HG03103 (cell line): ENCODE data around the gene MRPL40.

Experiments used
- ATAC-seq: cut with Tn5 transposase; IDR thresholded peaks from one replicate; pipeline ENCODE4 v1.9.1; 2021; ENCODE audit warnings: low read depth; ENCODE audit not compliant: unreplicated experiment

The MRPL40 gene

GRCh38 chr22:19456541-19456940, 24.2 kb downstream of the MRPL40 start:
- no peak for ATAC-seq

GRCh38 chr22:19457828-19458428, 25.6 kb downstream of the MRPL40 start:
- ATAC-seq, result no peak

GRCh38 chr22:19460036-19460435, 27.7 kb downstream of the MRPL40 start:
- ATAC-seq, result no peak

GRCh38 chr22:19461506-19461905, 29.2 kb downstream of the MRPL40 start:
- no peak for ATAC-seq

- ATAC-seq, result no peak
Observed at GRCh38 chr22:19463008-19463407, 30.7 kb downstream of the MRPL40 start.

GRCh38 chr22:19463491-19464469, 31.4 kb downstream of the MRPL40 start:
- no peak for ATAC-seq

- ATAC-seq, result no peak
Observed at GRCh38 chr22:19464546-19464945, 32.2 kb downstream of the MRPL40 start.

- no peak for ATAC-seq
Observed at GRCh38 chr22:19464975-19465374, 32.6 kb downstream of the MRPL40 start.

GRCh38 chr22:19466126-19466716, 33.9 kb downstream of the MRPL40 start:
- ATAC-seq, result no peak

- no peak for ATAC-seq
Observed at GRCh38 chr22:19466848-19467752, 34.8 kb downstream of the MRPL40 start.

- ATAC-seq, result no peak
Observed at GRCh38 chr22:19467912-19468311, 35.6 kb downstream of the MRPL40 start.

- ATAC-seq, result no peak
Observed at GRCh38 chr22:19469421-19469820, 37.1 kb downstream of the MRPL40 start.

GRCh38 chr22:19470010-19470409, 37.7 kb downstream of the MRPL40 start:
- no peak for ATAC-seq

GRCh38 chr22:19471572-19471971, 39.2 kb downstream of the MRPL40 start:
- ATAC-seq, result no peak

- ATAC-seq, result no peak
Observed at GRCh38 chr22:19472233-19472632, 39.9 kb downstream of the MRPL40 start.

- ATAC-seq, result no peak
Observed at GRCh38 chr22:19473578-19473977, 41.2 kb downstream of the MRPL40 start.

- ATAC-seq, result no peak
Observed at GRCh38 chr22:19476023-19476422, 43.7 kb downstream of the MRPL40 start.

- no peak for ATAC-seq
Observed at GRCh38 chr22:19477321-19478044, 45.1 kb downstream of the MRPL40 start.

- ATAC-seq, result no peak
Observed at GRCh38 chr22:19478045-19478900, 45.9 kb downstream of the MRPL40 start.
